ENCODE data around the gene TRAPPC10. TPM values are rescaled to one million over a fixed set of nuclear protein-coding genes. Genes with fewer than 3 reads are reported as not detected.

Gene TRAPPC10
- total RNA-seq, 2 experiments from 2014 or later = 44.1 to 45.4 TPM

DNA sequence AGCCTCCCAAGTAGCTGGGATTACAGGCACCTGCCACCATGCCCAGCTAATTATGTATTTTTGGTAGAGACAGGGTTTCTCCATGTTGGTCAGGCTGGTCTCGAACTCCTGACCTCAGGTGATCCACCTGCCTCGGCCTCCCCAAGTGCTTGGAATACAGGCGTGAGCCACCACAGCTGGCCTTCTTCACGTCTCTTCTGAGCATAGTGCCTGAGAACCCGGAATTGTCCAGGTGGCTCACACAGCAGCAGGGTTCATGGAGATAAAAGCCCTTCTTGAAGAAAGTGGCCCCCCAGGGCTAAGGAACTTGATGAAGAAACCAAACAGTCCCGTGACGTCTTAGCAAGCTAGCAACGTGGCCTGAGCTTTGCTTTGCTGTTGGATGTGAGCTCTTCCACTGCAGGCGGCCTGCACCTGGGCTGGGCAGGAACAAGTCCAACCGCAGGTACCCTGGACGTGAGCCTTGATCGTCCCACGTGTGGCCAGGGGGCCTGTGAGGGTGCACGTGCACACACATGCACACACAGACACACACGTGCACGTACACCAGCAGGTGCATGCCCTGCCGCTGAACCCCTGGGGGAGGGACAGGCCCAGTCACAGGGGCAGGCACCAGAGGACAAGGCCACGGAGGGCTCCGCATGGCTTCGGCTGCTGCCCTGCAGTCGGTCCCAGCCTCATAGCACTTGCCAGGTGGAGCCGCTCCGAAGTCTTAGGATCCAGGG, 23.4 kb upstream of the TRAPPC10 start:
- TF ChIP-seq, protein P1, sequence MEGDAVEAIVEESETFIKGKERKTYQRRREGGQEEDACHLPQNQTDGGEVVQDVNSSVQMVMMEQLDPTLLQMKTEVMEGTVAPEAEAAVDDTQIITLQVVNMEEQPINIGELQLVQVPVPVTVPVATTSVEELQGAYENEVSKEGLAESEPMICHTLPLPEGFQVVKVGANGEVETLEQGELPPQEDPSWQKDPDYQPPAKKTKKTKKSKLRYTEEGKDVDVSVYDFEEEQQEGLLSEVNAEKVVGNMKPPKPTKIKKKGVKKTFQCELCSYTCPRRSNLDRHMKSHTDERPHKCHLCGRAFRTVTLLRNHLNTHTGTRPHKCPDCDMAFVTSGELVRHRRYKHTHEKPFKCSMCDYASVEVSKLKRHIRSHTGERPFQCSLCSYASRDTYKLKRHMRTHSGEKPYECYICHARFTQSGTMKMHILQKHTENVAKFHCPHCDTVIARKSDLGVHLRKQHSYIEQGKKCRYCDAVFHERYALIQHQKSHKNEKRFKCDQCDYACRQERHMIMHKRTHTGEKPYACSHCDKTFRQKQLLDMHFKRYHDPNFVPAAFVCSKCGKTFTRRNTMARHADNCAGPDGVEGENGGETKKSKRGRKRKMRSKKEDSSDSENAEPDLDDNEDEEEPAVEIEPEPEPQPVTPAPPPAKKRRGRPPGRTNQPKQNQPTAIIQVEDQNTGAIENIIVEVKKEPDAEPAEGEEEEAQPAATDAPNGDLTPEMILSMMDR (IDR thresholded peaks at IDR 0.05) = no peak
- H3K4me1 Mint-ChIP-seq (ENCODE audit: low read depth) = peaks cover 16% of the 10 kb centered on the region
- no peaks in the 10 kb centered on the region for H3K27me3 Mint-ChIP-seq
- no peak for ATAC-seq
- H3K27ac Mint-ChIP-seq = no peak overlapping the region
- no peak for DNase-seq
- H3K9me3 Mint-ChIP-seq = no peaks in the 10 kb centered on the region
- intact Hi-C loops (cut with micrococcal nuclease) = no loop called here
- H3K36me3 Mint-ChIP-seq (ENCODE audit: low read depth) = no peaks in the 10 kb centered on the region
- no peak overlapping the region for H3K4me3 Mint-ChIP-seq
- ChIA-PET POLR2A (no interaction called here), CTCF (no interaction called here)

DNA sequence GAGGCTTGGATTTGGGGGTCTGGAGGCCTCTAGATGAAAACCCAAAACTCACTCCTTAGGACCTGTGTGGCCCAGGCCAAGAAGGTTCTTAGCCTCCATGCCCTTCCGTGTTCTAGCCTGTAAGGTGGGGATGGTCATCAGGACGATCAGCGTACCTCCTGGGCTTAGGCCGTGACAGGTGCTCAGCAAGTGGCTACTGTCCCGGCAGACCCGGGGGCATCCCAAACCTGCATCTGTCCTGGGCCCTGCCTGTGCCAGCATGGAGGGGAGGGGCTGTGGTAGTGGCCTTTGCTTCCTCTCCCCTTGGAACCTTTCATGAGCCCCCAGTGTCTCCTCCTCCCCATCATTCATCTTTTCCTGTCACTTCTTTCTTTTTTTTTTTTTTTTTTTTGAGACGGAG, 22.7 kb upstream of the TRAPPC10 start:
- TF ChIP-seq, protein P1 (IDR thresholded peaks at IDR 0.05) = no peak
- no peaks in the 10 kb centered on the region for H3K27me3 Mint-ChIP-seq
- H3K27ac Mint-ChIP-seq = no peak overlapping the region
- H3K4me3 Mint-ChIP-seq = no peak overlapping the region
- H3K4me1 Mint-ChIP-seq (ENCODE audit: low read depth) = peaks cover 16% of the 10 kb centered on the region
- DNase-seq = no peak
- intact Hi-C loops (cut with micrococcal nuclease) = no loop called here
- ChIA-PET CTCF (interaction anchor here (1.6 kb wide), 1 partner anchor 12 kb away, joined by 3 read pairs; no protein-coding TSS in a partner anchor), POLR2A (no interaction called here)
- no peaks in the 10 kb centered on the region for H3K36me3 Mint-ChIP-seq (ENCODE audit: low read depth)
- H3K9me3 Mint-ChIP-seq = no peaks in the 10 kb centered on the region
- no peak for ATAC-seq

DNA sequence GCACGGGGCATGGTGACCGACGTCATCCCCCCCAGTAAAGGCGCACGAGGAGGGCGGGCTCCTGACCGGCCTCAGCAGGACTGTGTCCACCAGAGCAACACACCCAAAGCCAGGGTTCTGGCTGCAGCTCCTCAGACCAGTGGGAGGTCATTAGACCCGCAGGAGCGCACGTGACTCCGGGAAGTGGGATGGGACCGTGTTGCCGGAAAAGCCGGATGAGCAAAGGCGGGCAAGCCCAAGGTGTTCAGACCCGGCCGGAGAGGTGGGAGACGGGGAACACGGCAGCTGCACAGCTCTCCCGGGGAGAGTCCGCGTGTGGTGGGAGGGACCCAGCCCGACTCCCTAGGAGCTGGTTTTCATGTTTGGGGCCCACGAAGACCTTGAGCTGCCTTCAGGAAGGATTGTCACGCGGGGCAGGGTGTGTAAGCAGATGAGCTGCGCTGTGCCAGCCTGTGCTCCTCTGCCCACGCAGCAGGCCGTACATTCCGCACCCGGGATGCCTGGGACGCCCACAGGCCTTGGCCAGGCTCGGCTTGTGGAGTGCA, 20.6 kb upstream of the TRAPPC10 start:
- peaks cover 2% of the 10 kb centered on the region for H3K4me1 Mint-ChIP-seq (ENCODE audit: low read depth)

DNA sequence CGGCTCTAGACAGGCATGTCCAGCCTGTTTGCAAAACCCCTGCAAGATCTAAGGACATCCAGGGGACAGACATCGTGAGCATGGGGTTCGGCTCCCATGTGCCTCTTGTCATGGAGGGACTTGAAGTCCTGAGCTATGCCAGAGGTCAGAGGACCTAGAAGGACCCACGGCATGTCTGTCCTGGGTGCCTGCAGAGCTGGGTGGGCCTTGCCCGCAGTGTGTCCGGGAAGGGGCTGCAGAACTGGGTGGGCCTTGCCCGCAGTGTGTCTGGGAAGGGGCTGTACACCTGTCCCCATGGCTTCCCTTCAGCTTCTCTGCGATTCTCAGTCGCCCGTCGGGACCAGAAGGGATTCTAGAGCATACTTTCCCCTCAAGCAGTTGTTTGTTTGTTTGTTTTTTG, 20.0 kb upstream of the TRAPPC10 start:
- Mint-ChIP-seq H3K4me1 (ENCODE audit: low read depth) (no peaks in the 10 kb centered on the region), H3K36me3 (ENCODE audit: low read depth) (no peaks in the 10 kb centered on the region), H3K27ac (no peak overlapping the region), H3K27me3 (no peaks in the 10 kb centered on the region), H3K9me3 (no peaks in the 10 kb centered on the region), H3K4me3 (no peak overlapping the region)
- TF ChIP-seq, protein P1 (IDR thresholded peaks at IDR 0.05) = no peak
- ChIA-PET POLR2A (interaction anchor here (1.7 kb wide), 1 partner anchor 12 kb away, joined by 5 read pairs; no protein-coding TSS in a partner anchor), CTCF (no interaction called here)
- DNase-seq (no peak), ATAC-seq (no peak)
- intact Hi-C loops (cut with micrococcal nuclease) = no loop called here

More for the DNA sequence above, 20.6 kb upstream of the TRAPPC10 start:
- Mint-ChIP-seq H3K27ac (no peak overlapping the region), H3K36me3 (ENCODE audit: low read depth) (no peaks in the 10 kb centered on the region), H3K4me3 (no peak overlapping the region), H3K27me3 (no peaks in the 10 kb centered on the region), H3K9me3 (no peaks in the 10 kb centered on the region)
- POLR2A ChIA-PET = interaction anchor here (1.1 to 1.7 kb wide), 2 partner anchors 11 to 19 kb away, joined by 4 to 5 read pairs; no protein-coding TSS in a partner anchor
- ATAC-seq = no peak
- CTCF ChIA-PET = no interaction called here
- TF ChIP-seq, protein P1 (IDR thresholded peaks at IDR 0.05) = no peak
- intact Hi-C loops (cut with micrococcal nuclease) = no loop called here
- no peak for DNase-seq

DNA sequence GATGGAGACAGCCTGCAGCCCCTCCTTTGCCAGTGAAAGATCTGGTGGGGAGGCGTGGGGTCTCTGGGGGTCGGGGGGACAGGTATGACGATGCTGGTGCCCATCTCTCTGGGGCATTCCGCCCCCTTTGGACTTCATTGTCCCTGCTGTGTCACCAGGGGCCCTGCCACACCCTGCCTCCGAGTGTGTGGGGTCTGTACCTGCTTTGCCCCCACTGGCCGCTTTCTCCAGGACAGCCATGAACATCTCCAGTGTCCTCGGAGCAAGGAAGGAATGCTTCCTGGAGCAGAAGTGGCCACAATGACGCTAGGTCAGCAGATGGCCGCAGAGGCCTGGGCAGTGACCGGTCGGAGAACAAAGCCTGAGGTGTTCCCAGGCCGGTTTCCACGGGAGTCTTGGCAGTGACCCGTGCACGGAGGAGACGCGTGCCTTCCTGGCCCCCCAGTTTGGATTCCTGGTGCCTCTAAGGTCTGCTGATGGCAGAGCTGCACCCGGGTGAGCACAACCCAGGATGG, 18.6 kb upstream of the TRAPPC10 start:
- TF ChIP-seq, protein P1 (IDR thresholded peaks at IDR 0.05) = no peak
- intact Hi-C loops (cut with micrococcal nuclease) = no loop called here
- ChIA-PET POLR2A (no interaction called here), CTCF (no interaction called here)
- Mint-ChIP-seq H3K4me3 (no peak overlapping the region), H3K27me3 (no peaks in the 10 kb centered on the region), H3K27ac (no peak overlapping the region), H3K9me3 (no peaks in the 10 kb centered on the region), H3K36me3 (ENCODE audit: low read depth) (no peaks in the 10 kb centered on the region), H3K4me1 (ENCODE audit: low read depth) (no peaks in the 10 kb centered on the region)
- DNase-seq (no peak), ATAC-seq (no peak)

All from activated CD8-positive, alpha-beta T cell treated with anti-CD3 and anti-CD28 coated beads for 36 hours (primary cell).